GM12865 (cell line): ENCODE data around the gene HMGA1.

Experiments
- DNase-seq: peaks from one replicate; pipeline ENCODE4 v3.0.0; 2010; ENCODE audit warnings: low read depth
- H3K4me3 ChIP-seq: 2 replicates; pipeline ENCODE4 v1.5.1; 2011; ENCODE audit warnings: mild to moderate bottlenecking, low read depth, low read length, control low read depth
- TF ChIP-seq, protein P1 (sequence below): IDR thresholded peaks from 2 replicates; pipeline ENCODE4 v1.5.1; 2011; ENCODE audit warnings: low read length, control low read depth, low read depth, inconsistent platforms; ENCODE audit not compliant: insufficient read depth; ENCODE audit errors: missing control alignments

The HMGA1 gene

DNA sequence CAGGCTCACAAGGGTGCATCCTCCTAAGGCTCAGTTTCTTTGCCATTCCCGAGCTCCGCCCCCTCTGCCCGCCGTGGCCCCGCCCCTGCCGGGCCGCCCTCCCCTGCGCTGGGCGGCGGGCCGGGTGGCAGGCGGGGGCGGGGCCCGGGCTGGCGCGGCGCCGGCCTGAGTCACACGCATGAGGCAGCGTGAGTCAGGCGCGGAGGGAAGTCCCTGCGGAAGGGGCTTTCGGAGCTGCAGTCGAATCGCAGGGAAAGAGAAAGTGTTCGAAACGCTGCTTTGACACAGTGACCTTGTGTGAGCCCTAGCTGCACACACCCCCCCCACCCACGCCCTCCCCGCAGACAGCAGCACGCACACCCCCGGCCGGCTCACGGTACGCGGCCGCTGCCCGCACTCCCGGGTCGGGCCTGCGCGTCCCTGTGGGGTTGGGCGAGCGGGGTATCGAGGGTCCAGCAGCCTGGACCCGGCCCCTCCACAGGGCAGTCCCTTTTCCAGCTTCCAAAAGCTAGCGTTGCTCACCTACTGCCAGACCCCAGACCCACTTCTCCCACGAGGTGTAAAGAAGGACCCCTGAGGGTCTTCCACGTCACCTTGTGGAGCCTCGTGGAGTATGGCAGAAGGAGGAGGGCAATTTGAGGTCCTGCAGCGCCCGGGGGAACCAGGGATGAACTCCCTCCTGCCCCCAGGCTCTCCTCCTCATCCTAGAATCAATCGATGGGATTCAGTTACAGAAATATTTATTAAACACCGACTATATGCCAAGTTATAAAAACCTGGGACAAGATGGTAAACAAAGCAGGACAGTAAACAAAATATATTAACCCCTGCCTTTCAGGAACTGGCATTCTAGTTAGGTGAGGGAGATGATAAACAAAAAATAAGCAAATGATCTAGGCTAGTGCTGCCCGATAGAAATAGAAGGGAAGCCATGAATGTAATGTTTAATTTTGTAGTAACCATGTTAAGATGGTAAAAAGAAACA, 12.4 kb upstream of the HMGA1 start:
- TF ChIP-seq, protein P1, sequence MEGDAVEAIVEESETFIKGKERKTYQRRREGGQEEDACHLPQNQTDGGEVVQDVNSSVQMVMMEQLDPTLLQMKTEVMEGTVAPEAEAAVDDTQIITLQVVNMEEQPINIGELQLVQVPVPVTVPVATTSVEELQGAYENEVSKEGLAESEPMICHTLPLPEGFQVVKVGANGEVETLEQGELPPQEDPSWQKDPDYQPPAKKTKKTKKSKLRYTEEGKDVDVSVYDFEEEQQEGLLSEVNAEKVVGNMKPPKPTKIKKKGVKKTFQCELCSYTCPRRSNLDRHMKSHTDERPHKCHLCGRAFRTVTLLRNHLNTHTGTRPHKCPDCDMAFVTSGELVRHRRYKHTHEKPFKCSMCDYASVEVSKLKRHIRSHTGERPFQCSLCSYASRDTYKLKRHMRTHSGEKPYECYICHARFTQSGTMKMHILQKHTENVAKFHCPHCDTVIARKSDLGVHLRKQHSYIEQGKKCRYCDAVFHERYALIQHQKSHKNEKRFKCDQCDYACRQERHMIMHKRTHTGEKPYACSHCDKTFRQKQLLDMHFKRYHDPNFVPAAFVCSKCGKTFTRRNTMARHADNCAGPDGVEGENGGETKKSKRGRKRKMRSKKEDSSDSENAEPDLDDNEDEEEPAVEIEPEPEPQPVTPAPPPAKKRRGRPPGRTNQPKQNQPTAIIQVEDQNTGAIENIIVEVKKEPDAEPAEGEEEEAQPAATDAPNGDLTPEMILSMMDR: no peak
- peak; percentile 97 for DNase-seq
- H3K4me3 ChIP-seq: peak overlapping the region; percentile 66

DNA sequence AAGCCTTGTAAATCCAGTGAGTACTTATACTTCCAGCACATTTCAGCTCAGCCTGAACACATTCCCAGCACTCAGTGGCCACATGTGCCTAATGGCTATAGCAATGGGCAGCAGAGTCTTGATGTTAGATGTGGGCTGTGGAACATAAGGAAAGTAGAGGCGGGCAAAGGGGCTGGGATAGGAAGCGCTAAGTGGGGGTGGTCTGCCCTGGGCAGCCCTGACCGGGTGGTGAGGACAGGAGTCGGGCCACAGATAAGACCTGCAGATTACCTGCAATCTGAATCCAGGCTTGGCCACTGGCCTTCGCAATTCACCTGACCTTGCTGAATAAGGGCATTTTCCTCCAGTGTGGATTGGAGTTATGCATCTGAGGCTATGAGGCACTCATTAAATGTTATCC, 11.1 kb upstream of the HMGA1 start:
- TF ChIP-seq, protein P1: no peak
- H3K4me3 ChIP-seq: no peak overlapping the region
- no peak for DNase-seq

DNA sequence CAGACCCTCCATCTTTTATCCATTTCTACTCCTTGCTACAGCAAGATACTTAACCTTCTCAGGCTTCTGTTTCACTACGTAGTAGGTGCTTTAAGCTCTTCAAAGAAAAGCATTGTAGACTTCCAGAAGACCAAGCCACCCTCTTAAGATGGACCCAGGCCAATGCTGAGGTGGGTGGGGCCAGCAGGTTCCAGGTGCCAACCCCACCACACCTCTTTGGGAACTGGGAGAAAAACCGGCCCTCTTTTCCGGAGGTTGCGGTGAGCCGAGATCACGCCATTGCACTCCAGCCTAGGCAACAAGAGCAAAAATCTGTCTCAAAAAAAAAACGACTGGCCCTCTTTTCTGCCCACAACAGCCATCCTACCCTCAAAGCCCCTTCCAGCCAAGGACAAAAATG, 10.6 kb upstream of the HMGA1 start:
- DNase-seq: no peak
- TF ChIP-seq, protein P1: no peak
- no peak overlapping the region for H3K4me3 ChIP-seq

DNA sequence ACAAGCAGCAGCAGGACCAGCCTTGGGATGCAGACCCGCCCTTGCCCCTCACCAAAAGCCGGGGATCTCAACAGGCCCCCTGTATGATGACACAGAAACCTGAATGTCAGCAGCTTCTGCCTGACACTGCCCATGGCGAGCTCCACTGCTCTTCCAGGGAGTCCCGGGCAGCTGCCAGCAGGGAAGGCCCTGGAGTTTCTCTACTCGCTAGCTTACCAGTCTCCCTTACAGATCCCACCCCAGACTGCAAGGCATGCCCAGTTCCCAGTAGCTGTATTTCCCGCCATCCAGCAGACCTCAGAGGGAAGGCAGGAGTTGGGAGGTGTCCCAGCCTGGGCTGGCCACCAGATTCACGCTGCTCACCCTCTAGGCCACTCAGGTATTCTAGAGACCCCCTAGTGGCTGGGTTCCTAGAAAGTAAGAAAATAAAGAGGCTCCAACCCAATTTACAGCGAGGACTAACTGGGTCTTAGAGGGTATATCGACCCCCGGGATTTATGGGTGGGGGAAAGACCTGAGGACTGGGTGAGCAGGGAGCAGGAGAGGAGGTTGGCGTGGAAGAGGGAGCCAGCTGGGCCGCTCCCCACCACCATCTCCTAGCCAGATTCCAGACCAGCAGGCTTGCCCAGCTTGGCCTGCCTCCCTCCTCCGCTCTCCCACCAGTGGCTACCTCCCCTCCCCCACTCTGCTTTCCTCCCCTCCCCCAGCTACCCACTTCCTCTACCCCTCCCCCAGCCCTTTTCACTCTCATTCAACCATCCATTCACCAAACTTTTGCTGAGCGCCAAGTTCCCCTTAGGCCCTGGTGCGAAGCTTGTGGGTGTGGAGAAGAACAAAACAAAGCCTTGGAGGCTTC, 9.7 kb upstream of the HMGA1 start:
- H3K4me3 ChIP-seq: no peak overlapping the region
- TF ChIP-seq, protein P1: peak; percentile 3
- no peak for DNase-seq

DNA sequence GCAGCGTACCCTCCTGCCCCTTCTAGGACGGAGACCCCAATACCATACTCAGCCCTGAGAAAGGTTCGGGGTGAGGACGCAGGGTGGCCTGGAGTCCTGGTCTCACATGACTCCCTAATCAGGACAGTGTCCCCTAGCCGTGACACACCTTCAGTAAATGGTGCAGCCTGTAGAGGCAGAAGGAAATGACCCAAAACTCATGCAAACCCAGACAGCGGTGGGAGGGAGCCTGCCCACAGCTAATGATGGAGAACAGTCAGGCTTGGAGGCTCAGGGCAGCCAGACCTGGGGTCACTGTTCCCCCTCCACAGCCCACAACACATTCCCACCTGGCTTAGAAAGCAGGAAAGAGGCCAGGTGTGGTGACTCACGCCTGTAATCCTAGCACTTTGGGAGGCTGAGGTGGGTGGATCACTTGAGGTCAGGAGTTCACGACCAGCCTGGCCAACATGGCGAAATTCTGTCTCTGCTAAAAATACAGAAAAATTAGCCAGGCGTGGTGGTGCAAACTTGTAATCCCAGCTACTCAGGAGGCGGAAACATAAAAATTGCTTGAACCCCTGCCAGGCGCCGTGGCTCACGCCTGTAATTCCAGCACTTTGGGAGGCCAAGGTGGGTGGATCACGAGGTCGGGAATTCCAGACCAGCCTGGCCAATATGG, 8.8 kb upstream of the HMGA1 start:
- no peak overlapping the region for H3K4me3 ChIP-seq
- no peak for DNase-seq
- TF ChIP-seq, protein P1: no peak

DNA sequence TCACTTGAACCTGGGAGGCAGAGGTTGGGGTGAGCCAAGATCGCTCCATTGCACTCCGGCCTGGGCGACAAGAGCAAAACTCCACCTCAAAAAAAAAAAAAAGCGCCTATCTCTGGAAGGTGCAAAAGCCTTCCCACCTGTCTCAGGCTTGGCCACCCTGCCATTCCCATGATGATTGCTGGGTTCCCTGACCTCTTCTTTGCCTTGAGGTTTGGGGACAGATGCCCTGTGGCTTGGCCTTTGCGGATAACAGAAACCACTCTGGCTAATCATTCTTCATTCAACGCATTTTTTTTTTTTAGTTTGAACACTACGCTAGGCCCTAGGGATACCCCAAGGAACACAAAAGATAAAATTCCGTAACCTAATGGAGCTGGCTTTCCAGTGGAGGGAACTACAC, 6.8 kb upstream of the HMGA1 start:
- no peak for DNase-seq
- H3K4me3 ChIP-seq: no peak overlapping the region
- TF ChIP-seq, protein P1: no peak
